Body of pancreas (tissue), 4 donors: ENCODE data around the gene LAMC2.

Source experiments
- CTCF ChIP-seq, 7 experiments: fragments of 450-650 bp in 4 of 7; fragments of 200-600 bp in 3 of 7; sonication (generic) in 3 of 7; IDR thresholded peaks; one replicate each; pipeline ENCODE4 v1.5.1; 2016 to 2019; ENCODE audit warnings: antibody characterized with exemption in 7 of 7
- POLR2A ChIP-seq, 3 donors: fragments of 450-650 bp; IDR thresholded peaks; one replicate each; pipeline ENCODE4 v1.6.1; 2016; ENCODE audit warnings: antibody characterized with exemption in 3 of 3, mild to moderate bottlenecking in 2 of 3

GRCh38 chr1:183239793-183240525 lies 53.9 kb downstream of the LAMC2 start:
- no peak for TF ChIP-seq POLR2A (IDR thresholded peaks at IDR 0.05)
- TF ChIP-seq CTCF (IDR thresholded peaks at IDR 0.05): no peak
